Retinal pigment epithelial cell (primary cell): ENCODE measurements around the gene TAF8.
"Not testable (repeated sequence)": the region's sequence is repeated elsewhere in the genome, so short reads cannot be mapped to it uniquely, and the experiment has no call there.

Experiments used
- DNase-seq: peaks from one replicate; pipeline ENCODE4 v3.0.0-alpha.2; 2010; ENCODE audit warnings: low read depth
- H3K4me3 ChIP-seq: 2 replicates; pipeline ENCODE4 v1.5.1; 2011; ENCODE audit warnings: mild to moderate bottlenecking, low read length, control low read depth, moderate library complexity
- CTCF ChIP-seq: conservative IDR thresholded peaks from 2 replicates; pipeline ENCODE4 v1.5.1; 2011; ENCODE audit warnings: low read depth, low read length, control low read depth, inconsistent platforms

The TAF8 gene

GRCh38 chr6:42029881-42030280 lies 20.4 kb upstream of the TAF8 start:
- TF ChIP-seq CTCF, result no peak
- DNase-seq, result no peak
- no peak overlapping the region for H3K4me3 ChIP-seq

- DNase-seq, result no peak
- no peak overlapping the region for H3K4me3 ChIP-seq
- no peak for TF ChIP-seq CTCF
These were observed 19.5 kb upstream of the TAF8 start for GRCh38 chr6:42030585-42031506.

GRCh38 chr6:42032366-42032765 lies 18.0 kb upstream of the TAF8 start:
- no peak for TF ChIP-seq CTCF
- no peak overlapping the region for H3K4me3 ChIP-seq
- DNase-seq, result no peak

GRCh38 chr6:42037669-42038068 lies 12.7 kb upstream of the TAF8 start:
- not testable (repeated sequence) for H3K4me3 ChIP-seq, DNase-seq

- no peak overlapping the region for H3K4me3 ChIP-seq
- no peak for TF ChIP-seq CTCF
- no peak for DNase-seq
These were observed 12.2 kb upstream of the TAF8 start for GRCh38 chr6:42038163-42038562.

- no peak for DNase-seq
- no peak overlapping the region for H3K4me3 ChIP-seq
- no peak for TF ChIP-seq CTCF
These were observed 11.4 kb upstream of the TAF8 start for GRCh38 chr6:42038811-42039408.

- H3K4me3 ChIP-seq, result no peak overlapping the region
- TF ChIP-seq CTCF, result no peak
- no peak for DNase-seq
These were observed 9.4 kb upstream of the TAF8 start for GRCh38 chr6:42040856-42041480.
